Sciatic nerve (tissue), 1 donor: ENCODE measurements around the gene CD8B2. TPM values are rescaled to one million over a fixed set of nuclear protein-coding genes. Genes with fewer than 3 reads are reported as not detected.

Experiments used
- total RNA-seq: library from RNA; stranded (reverse); fragmentation: NEBNext Ultra II Directional; extraction: Animal tissue kit (Norgen Biotek cat#: 25700); gene quantifications from one replicate; pipeline ENCODE4 v1.2.1, GENCODE V29; 2021
- donor health status: DM: no; HTN: no; CAD: no.

CD8B2 gene
- total RNA-seq, 1 donor from 2014 or later = not detected

Other genes starting within 250 kb of the CD8B2 start
- 0.22 TPM for gene RGPD3, start 19.0 kb upstream of the CD8B2 start, total RNA-seq